GM19468 (cell line): ENCODE data around the gene PARN.

Experiments
- ATAC-seq: cut with Tn5 transposase; IDR thresholded peaks from one replicate; pipeline ENCODE4 v1.9.1; 2021; ENCODE audit warnings: mild to moderate bottlenecking, moderate library complexity, moderate number of reproducible peaks; ENCODE audit not compliant: unreplicated experiment; ENCODE audit errors: extremely low read depth

PARN gene

GRCh38 chr16:14539156-14539555 is 90.9 kb downstream of the PARN start:
- no peak for ATAC-seq

GRCh38 chr16:14538604-14539003 is 91.5 kb downstream of the PARN start:
- ATAC-seq = no peak

GRCh38 chr16:14531613-14532012 is 98.4 kb downstream of the PARN start:
- no peak for ATAC-seq

DNA sequence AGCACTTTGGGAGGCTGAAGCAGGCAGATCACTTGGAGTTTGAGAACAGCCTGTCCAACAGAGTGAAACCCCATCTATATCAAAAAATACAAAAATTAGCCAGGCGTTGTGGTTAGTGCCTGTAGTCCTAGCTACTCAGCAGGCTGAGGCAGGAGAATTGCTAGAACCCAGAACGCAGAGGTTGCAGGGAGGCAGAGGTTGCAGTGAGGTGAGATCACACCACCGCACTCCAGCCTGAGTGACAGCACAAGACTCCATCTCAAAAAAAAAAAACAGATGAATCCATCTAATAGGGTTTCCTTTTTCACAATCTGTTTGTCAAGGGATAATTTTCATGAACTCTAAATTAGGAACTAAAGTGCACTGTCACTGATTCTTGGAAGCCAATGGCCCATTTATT is 99.0 kb downstream of the PARN start:
- ATAC-seq = no peak

DNA sequence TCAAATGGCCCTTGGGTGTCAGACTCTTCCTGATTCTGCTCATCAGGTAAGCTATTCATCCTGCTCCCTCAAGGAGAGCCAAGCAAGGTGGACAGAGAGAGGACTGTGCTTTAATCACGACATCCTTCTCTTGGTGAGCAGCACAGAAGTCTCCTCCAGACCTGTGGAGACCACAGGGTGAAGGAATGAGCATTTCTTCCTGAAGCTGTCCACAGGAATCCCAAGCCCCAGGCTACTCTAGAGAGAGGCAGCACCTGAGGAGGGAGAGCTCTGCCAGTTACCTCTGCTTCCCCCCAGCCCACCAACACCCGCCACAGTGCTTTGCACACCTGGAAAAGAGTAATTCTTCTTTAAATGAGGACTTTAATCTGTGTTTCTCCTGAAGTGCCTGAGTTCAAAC is 100.0 kb downstream of the PARN start:
- ATAC-seq = no peak

DNA sequence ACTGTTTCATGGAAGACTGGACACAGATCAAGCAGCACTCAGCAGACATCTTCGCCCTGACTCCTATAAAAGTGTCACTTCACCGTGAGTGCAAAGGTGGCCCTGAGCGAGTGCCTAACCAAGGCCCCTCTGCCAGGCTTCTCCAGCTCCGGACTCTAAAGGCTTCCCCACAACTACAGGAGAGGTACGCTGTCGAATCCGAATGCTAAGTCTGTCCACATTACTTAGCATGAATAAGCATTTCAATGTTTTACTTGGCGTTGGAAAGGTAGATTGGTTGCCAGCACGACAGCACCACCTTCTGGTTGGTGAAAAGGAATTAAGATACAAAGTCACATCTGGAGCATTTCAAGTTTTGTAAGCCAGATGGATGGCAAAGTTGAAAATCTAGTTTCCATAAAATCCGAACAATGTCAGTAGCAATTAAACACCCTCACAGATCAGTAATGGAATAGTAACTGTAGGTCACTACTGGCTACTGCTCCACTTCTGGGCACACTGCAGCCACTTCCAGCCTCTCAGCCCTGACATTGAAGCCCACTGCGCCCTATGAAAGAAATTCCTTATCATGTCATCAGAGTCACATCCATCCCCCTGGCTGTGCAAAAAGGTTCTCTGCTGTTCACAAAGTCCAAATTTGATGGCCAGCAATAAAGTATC is 100.9 kb downstream of the PARN start:
- ATAC-seq = no peak

- ATAC-seq = no peak
Measured at GRCh38 chr16:14528306-14528705, 101.8 kb downstream of the PARN start.

DNA sequence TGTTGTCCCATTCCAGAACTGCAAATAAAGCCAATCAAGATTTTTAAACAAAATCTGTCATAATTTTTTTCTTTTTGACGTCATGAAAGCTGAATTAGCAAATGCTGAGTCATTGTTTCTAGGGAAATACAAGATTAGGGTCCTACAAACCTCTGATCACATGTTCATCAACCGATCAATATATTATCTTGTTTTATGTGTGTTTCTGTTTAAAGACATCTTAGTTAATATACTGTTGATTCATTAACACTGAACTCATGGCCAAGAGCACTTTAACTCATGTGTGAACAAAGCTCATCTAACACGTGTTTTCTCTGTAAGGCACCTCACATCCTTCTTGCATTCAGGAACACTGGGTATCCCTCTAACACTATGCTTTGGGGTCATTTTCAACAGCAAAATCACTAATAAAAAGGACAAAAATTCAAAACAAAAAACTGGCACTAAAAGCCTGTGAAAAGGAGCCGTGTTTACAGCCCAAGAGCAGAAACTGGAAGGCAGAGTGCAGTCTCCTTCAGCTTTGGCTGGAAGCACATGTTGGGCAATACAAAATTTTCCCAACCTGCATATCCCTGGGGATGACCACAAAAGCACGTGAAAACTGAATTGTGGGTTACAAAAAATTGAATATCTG is 102.5 kb downstream of the PARN start:
- no peak for ATAC-seq

DNA sequence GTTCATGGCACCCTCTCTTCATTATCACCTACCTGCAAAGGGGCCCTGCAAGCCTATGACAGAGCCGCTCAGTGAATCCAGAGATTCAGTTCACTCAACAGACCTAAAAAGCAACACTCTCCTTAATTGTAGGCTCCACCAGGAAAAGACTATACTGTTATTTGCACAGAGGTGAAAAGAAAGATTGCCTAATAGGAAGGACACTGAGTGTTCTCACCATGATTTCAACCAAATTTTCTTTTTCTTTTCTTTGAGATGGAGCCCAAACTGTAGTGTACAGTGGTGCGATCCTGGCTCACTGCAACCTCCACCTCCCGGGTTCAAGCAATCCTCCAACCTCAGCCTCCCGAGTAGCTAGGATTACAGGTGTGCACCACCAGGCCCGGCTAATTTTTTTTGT is 104.5 kb downstream of the PARN start:
- ATAC-seq = no peak

- ATAC-seq = no peak
Measured at GRCh38 chr16:14524979-14525378, 105.1 kb downstream of the PARN start.

DNA sequence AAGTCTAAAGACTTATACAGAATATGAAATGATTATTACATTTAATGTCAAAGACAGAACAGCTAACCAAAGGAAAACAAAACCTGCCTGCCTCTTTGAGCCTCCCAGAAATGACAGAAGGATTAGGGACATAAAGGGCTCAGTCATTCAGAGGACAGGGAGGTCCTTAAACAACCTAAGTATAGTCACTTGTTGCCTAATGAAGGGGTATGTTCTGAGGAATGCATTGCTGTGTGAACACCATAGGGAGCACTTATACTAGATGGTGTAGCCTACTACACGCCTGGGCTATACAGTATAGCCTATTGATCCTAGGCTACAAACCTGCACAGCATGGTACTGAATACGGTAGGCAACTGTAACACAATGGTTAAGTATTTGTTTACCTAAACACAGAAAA is 106.4 kb downstream of the PARN start:
- ATAC-seq = no peak

DNA sequence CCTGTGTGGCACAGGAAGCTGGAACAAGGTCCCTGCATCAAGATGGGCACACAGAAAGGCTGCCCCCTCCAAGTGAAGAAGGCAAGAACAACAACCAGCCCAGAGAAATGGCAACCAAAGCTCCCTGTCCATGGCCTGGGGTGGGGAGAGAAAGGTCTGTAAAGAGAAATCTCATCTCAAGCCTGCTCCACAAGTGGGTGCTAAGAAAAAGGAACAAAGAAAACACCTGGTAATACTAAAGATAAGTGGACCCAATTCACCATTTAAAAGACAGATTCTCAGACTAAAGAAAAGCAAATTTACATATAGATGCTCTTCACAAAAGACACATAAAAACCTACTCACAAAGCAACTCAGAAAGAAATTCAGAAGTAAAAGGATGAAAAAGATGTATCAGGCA is 107.4 kb downstream of the PARN start:
- ATAC-seq = no peak

- ATAC-seq = no peak
Measured at GRCh38 chr16:14520753-14521152, 109.3 kb downstream of the PARN start.

GRCh38 chr16:14514967-14515366 is 115.1 kb downstream of the PARN start:
- ATAC-seq = no peak

GRCh38 chr16:14513389-14514107 is 116.5 kb downstream of the PARN start:
- no peak for ATAC-seq

DNA sequence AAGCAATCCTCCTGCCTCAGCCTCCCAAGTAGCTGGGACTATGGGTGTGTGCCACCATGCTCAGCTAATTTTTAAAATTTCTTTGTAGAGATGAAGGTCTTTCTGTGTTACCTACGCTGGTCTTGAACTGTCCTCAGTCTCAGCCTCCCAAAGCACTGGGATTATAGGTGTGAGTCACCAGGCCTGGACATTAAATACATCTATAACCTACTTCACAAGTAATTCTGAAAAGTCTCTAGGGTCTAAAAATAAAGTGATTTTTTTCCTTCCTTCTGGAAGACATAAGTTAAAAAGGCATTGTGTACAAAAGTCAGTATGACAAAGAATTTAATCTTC is 118.3 kb downstream of the PARN start:
- ATAC-seq = no peak

GRCh38 chr16:14510939-14511799 is 118.9 kb downstream of the PARN start:
- no peak for ATAC-seq

- ATAC-seq = no peak
Measured at GRCh38 chr16:14510581-14510938, 119.5 kb downstream of the PARN start.

DNA sequence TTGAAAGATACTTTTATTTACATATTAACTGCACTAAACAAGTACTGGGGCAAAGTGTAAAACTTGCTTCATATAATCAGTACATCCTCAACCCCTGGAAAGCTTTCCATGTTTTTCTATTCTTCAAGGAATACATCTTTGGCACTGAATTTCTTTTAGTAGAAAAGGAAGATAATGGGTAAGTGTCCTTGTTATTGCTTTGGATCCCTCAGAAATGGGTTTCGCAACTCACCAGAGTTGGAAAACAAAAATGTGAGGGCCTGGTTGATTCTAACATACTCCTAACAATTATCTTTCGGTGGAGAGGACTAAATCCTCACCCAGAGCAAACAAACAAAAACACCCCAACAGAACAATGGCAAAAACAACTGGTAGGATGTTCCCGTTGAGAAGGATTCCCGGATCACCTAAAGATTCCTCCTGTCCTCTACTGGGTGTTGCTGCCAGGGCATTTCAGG is 120.4 kb downstream of the PARN start:
- ATAC-seq = no peak

DNA sequence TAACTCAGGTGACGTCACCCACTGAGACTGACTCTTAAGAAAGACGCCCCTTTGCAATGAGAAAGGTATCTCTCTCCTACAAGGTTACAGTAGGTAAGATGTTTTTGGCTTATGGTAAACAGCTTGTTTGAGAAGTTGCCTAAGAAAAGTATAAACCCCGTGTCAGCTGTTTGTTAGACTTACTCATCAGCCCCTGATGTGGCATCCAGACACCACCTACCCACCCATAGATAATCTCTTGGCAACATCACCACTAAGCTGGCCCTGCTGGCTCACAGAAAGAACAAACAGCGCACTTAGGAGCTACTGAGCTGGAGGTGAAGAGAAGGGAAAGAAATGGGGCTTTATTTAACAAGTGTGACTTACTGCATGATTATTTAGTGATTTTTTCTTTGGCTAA is 121.0 kb downstream of the PARN start:
- ATAC-seq = no peak

DNA sequence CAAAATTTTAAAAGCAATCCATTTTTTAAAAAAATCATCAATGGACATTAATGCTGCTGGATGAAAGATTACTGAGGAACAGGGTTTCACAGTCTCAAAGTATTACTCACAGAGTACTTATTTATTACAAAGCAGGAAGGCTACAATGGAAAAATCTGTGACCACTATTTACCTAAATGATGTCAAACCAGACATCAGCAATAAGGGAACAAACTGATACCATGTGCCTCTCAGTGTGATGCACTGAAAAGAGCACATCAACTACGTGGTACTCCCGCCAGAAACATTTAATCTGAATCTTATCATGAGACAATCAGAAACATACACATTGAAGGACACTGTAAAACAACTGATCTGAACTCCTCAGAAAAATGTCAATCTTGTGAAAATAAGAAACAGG is 124.2 kb downstream of the PARN start:
- ATAC-seq = no peak
